T-helper 2 cell (primary cell): ENCODE results near the gene SNRPB.
A peak's percentile ranks its signal among the peaks of the same experiment; 100 is the strongest.
"Not testable (repeated sequence)": the region's sequence is repeated elsewhere in the genome, so short reads cannot be mapped to it uniquely, and the experiment has no call there.

Source experiments
- DNase-seq, 5 experiments: peaks; one replicate each; pipeline versions ENCODE4 v3.0.0 to v3.0.0-alpha.2; 2012 to 2022
- total RNA-seq, 2 donors: gene quantifications; one replicate each; lab custom pipeline; 2026; lab: John Stamatoyannopoulos, UW

SNRPB gene
- 108 to 139 reads per million in 2 donors for total RNA-seq

DNA sequence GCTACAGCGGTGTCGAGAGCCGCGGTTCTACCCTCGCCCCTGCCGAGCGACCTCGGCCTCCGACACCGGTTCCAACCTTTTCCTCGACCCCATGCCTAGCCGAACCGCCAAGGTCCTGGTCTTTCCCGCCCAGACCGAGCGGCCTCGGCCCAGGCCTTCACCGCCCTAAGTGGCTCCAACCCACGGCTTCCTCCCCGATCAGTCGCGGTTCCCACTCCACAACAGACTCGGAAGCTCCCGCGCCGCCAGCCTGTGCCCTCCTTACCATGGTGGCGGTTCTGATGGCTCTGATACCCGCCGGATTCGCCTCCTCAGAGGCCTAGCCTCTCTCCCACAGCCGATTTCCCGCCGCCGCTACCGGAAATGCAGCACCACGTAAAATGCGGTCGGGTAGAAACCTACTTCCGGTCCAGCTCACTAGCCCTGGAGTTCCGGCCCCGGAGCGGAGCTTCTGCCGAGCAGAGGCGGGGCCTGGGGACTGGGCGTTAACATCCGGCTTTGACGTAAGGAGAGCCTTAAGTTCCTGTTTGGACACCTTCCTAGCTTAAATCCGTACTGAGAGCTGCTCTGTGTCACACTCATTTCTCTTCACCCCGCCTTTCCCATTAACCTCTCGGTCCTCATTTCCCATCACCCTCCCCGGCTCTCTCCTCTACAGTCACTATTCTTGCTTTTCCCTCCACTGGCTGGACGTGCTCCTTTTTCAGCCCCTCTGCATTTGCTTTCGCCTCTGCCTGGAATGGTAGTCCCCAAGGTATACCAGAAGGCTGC is at the start of gene SNRPB:
Gene SNRPB (minus strand): TSS at position 367 of the 771 bp plus-strand sequence. CDS start 99 bp downstream, at position 268.
- DNase-seq = peak; percentile 85 to 99 (median 94)

GRCh38 chr20:2519115-2519809 is 48.7 kb upstream of the SNRPB start:
- no peak for DNase-seq

- no peak for DNase-seq
Observed at GRCh38 chr20:2518558-2518957, 48.0 kb upstream of the SNRPB start.

GRCh38 chr20:2518096-2518495 is 47.5 kb upstream of the SNRPB start:
- DNase-seq = no peak

GRCh38 chr20:2516399-2516798 is 45.8 kb upstream of the SNRPB start:
- no peak for DNase-seq

DNA sequence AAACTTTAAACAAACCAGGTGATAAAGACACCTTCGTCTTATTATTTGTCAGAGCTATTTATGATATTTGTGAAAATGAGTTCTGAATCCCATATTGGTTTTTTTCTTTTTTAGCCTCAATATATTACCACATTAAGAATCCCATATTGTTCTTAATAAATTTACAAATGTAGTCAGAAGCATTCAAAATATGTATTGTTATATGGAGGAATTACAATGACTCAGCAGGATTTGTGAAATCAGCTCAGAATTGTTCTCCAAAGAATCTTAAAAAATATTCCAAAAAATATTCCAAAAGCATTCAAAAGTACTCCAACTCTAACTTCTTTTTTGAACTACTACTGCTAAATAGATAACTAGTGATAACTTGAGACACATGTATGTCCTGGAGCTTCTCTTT is 44.6 kb upstream of the SNRPB start:
- DNase-seq = no peak

- no peak for DNase-seq
Observed at GRCh38 chr20:2509794-2510193, 39.2 kb upstream of the SNRPB start.

DNA sequence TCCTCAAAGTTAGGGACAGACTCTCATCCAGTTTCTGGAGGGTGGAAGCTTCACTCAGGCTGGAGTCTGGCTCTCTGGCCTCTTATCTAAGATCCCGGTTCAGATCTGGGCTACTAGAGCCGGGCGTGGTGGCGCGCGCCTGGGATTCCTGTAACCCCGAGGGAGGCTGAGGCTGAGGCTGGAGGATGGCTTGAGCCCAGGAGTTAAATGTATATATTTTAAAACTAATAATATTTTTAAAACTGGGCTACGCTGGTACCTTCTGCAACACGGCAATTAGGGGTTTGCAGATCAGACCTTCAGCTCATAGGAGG is 38.8 kb upstream of the SNRPB start:
- DNase-seq = no peak

DNA sequence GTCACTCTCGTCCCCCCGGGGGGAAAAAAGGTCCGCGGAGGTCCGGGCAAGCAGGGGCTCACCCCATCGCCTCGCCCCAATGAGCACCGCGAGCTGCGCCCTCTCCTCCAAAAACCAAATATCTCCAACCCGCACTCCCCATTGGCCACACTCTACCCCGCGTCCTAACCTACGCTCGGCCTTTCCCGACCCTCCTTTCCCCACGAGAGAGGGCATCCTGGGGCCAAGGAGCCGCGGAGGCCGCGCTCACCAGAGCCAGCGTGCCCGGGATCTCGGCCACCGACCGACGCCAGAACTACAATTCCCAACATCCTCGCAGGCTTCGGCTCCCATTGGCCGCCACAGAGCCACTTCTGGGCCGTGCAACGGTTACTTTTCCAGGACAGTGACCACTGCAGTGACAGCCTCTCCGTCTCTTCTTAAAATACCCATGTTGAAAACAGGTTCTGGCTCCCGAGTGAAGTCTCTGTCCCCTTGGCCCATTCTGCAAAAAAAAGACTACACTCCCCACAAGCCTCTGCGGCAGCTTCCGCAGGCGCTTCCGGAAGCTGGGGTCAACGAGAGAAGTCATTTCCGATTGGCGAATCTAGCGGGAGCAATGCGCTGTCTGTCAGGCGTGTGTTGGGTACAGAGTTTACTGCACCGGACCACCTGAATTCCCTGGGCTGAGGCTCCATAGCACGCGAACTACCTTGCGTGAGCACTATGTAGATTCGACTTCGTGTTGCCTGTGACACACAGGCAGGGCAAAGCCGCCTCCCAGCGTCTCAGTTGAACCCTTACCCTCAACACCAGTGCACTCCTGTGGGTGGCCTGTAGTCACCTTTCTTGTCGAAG is 38.3 kb upstream of the SNRPB start, which contains the start of gene ZNF343:
Gene ZNF343 (minus strand): TSS at position 285 of the 837 bp plus-strand sequence. CDS start 15,020 bp downstream, outside the sequence.
- peak; percentile 36 to 89 (median 67) for DNase-seq

- DNase-seq = no peak
Observed at GRCh38 chr20:2507875-2508630, 37.5 kb upstream of the SNRPB start.

GRCh38 chr20:2507464-2507863 is 36.9 kb upstream of the SNRPB start:
- no peak for DNase-seq

- DNase-seq = not testable (repeated sequence)
Observed at GRCh38 chr20:2506426-2506825, 35.8 kb upstream of the SNRPB start.

DNA sequence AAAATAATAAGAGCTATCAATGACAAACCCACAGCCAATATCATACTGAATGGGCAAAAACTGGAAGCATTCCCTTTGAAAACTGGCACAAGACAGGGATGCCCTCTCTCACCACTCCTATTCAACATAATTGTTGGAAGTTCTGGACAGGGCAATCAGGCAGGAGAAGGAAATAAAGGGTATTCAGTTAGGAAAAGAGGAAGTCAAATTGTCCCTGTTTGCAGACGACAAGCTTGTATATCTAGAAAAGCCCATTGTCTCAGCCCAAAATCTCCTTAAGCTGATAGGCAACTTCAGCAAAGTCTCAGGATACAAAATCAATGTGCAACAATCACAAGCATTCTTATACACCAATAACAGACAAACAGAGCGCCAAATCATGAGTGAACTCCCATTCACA is 34.2 kb upstream of the SNRPB start:
- not testable (repeated sequence) for DNase-seq

DNA sequence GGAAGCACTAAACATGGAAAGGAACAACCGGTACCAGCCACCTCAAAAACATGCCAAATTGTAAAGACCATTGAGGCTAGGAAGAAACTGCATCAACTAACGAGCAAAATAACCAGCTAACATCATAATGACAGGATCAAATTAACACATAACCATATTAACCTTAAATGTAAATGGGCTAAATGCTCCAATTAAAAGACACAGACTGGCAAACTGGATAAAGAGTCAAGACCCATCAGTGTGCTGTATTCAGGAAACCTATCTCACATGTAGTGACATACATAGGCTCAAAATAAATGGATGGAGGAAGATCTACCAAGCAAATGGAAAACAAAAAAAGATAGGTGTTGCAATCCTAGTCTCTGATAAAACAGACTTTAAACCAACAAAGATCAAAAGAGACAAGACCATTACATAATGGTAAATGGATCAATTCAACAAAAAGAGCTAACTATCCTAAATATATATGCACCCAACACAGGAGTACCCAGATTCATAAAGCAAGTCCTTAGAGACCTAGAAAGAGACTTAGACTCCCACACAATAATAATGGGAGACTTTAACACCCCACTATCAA is 32.3 kb upstream of the SNRPB start:
- DNase-seq = not testable (repeated sequence)

- no peak for DNase-seq
Observed at GRCh38 chr20:2485661-2486060, 15.1 kb upstream of the SNRPB start.

DNA sequence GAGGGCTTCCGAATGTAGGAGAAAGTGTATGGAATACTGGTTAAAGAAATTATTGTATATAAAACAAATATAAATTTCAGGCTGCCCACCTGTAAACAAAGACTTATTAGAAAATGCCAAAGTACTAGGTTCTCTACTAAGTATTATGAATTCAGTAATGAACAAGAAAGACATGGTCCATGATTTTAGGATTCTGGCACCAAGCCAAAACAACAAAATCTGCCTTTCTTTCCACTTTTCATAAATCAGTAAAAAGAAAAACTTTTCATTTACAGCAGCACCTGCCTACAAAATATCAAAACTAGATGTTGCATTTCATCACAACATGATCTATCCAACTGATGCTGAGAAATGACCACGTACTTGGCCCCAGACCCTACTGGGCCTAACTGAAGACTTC is 14.5 kb upstream of the SNRPB start:
- DNase-seq = no peak

- no peak for DNase-seq
Observed at GRCh38 chr20:2483504-2483903, 12.9 kb upstream of the SNRPB start.

- no peak for DNase-seq
Observed at GRCh38 chr20:2480381-2480780, 9.8 kb upstream of the SNRPB start.

DNA sequence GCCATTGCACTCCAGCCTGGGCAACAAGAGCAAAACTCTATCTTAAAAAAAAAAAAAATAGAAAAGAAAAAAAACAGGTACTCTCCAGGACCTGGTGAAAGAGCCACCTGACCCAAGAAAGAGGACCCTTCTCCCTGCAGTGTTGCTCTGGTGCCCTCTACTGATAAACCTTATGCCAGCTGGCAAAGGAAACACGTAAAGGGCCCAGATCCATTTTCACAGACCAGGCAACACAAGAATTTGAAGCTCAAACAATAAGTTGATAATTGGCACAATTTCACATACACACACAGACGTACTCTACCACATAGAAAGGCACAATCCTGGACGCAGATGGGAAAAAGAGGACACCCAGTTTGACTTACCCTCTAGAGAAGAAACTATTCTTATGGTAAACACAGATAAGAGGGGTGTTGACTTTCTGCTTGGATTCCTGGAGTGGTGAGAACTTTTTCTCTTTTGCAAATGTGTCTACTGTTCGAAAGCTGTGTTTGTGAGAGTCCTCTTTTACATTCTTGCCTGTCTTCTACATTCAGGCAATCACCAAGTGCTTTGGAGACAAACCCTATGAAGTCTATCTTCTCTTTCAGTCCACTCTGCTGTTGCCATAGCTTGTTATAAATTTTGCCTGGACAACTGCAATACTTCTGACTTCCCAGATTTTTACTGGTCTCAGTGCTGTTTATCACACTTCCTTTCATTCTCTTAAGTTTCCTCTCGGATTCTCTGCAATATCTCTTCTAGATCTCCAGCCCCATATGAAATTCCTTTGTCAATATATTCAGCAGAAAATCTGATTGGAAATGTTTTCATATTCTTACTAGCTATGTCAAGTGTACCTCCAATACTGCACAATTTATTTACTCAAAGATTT is 6.4 kb upstream of the SNRPB start:
- DNase-seq = no peak

GRCh38 chr20:2475850-2476741 is 5.5 kb upstream of the SNRPB start:
- DNase-seq = no peak
